B cell (primary cell): ENCODE results near the gene SLC25A4. TPM values are rescaled to one million over a fixed set of nuclear protein-coding genes. Genes with fewer than 3 reads are reported as not detected.
A peak's percentile ranks its signal among the peaks of the same experiment; 100 is the strongest.

Experiments used
- ATAC-seq: fragments of 200-7000 bp; cut with Tn5 transposase; one replicate; pipeline ENCODE4 v1.10.0; 2021; ENCODE audit warnings: low read depth, mild to moderate bottlenecking, moderate number of reproducible peaks, moderate library complexity
- CTCF ChIA-PET: fragments of 350-600 bp; sonication (Branson Sonifier 250); formaldehyde crosslinking; loops from one replicate; lab custom pipeline; 2021; ENCODE audit warnings: antibody characterized with exemption, inconsistent platforms; lab: Charles Lee
- POLR2A ChIA-PET: fragments of 350-600 bp; sonication (Branson Sonifier 250); formaldehyde crosslinking; loops from one replicate; lab custom pipeline; 2021; ENCODE audit warnings: antibody characterized with exemption; lab: Charles Lee
- DNase-seq: peaks from one replicate; pipeline ENCODE4 v3.0.0; 2013
- H2AFZ ChIP-seq: 2 replicates; pipeline ENCODE4 v1.6.1; 2012; ENCODE audit warnings: mild to moderate bottlenecking, low read depth, low read length; ENCODE audit not compliant: insufficient read depth, poor library complexity, severe bottlenecking
- H3K27ac ChIP-seq, 2 donors: 1 replicate in 1 of 2; 2 replicates in 1 of 2; pipeline ENCODE4 v1.5.1; 2012 to 2013; ENCODE audit warnings: low read length in 2 of 2, mild to moderate bottlenecking in 2 of 2, moderate library complexity in 1 of 2
- H3K27me3 ChIP-seq, 4 experiments: fragments of 200-600 bp in 1 of 4; sonication (generic) in 1 of 4; replicated peaks in 1 of 4; 1 replicate in 2 of 4; 2 replicates in 2 of 4; pipeline versions ENCODE4 v1.6.1 to v1.7.0; 2013 to 2016; ENCODE audit warnings: low read length in 3 of 4, mild to moderate bottlenecking in 2 of 4, mixed read lengths in 1 of 4, moderate library complexity in 1 of 4; ENCODE audit not compliant: insufficient read depth in 4 of 4, control insufficient read depth in 3 of 4; ENCODE audit errors: control extremely low read depth in 1 of 4
- H3K36me3 ChIP-seq, 2 experiments: replicated peaks in 1 of 2; 1 replicate in 1 of 2; 2 replicates in 1 of 2; pipeline versions ENCODE4 v1.6.1 to v1.7.1; 2013; ENCODE audit warnings: low read length in 1 of 2; ENCODE audit not compliant: insufficient read depth in 2 of 2, control insufficient read depth in 1 of 2; ENCODE audit errors: control extremely low read depth in 1 of 2, extremely low read depth in 1 of 2
- H3K4me1 ChIP-seq, 2 donors: fragments of 200-600 bp in 1 of 2; sonication (generic) in 1 of 2; 1 replicate in 1 of 2; 2 replicates in 1 of 2; pipeline versions ENCODE4 v1.5.1 to v1.6.1; 2013 to 2017; ENCODE audit warnings: low read length in 2 of 2; ENCODE audit not compliant: control insufficient read depth in 2 of 2, insufficient read depth in 2 of 2
- H3K4me2 ChIP-seq: replicated peaks from 2 replicates; pipeline ENCODE3; 2012; ENCODE audit warnings: mild to moderate bottlenecking, low read depth, low read length; ENCODE audit not compliant: poor library complexity, severe bottlenecking
- H3K4me3 ChIP-seq, 5 experiments: fragments of 200-600 bp in 1 of 5; sonication (generic) in 1 of 5; 1 replicate in 3 of 5; 2 replicates in 2 of 5; pipeline versions ENCODE4 v1.5.1 to v1.7.0; 2011 to 2016; ENCODE audit warnings: low read length in 4 of 5, mild to moderate bottlenecking in 4 of 5, low read depth in 2 of 5, control low read depth in 1 of 5, moderate library complexity in 1 of 5; ENCODE audit not compliant: insufficient read depth in 1 of 5; ENCODE audit errors: control extremely low read depth in 1 of 5, extremely low read depth in 1 of 5
- H3K79me2 ChIP-seq: fragments of 200-600 bp; sonication (generic); one replicate; pipeline ENCODE4 v1.6.0; 2016; ENCODE audit warnings: low read length; ENCODE audit not compliant: control insufficient read depth, insufficient read depth
- H3K9ac ChIP-seq: fragments of 200-600 bp; sonication (generic); 2 replicates; pipeline ENCODE4 v1.6.1; 2017; ENCODE audit warnings: mild to moderate bottlenecking, low read length, moderate library complexity
- H3K9me3 ChIP-seq, 3 donors: one replicate each; pipeline versions ENCODE4 v1.6.1 to v1.7.1; 2013; ENCODE audit warnings: low read length in 2 of 3; ENCODE audit not compliant: control insufficient read depth in 2 of 3, insufficient read depth in 1 of 3; ENCODE audit errors: control extremely low read depth in 1 of 3
- H4K20me1 ChIP-seq: 2 replicates; pipeline ENCODE4 v1.6.0; 2012; ENCODE audit warnings: mild to moderate bottlenecking, low read length; ENCODE audit not compliant: insufficient read depth, control insufficient read depth, poor library complexity, severe bottlenecking
- H3K27ac Mint-ChIP-seq: one replicate; pipeline ENCODE4 v1.8.0; 2021; ENCODE audit warnings: mixed read lengths
- H3K27me3 Mint-ChIP-seq: one replicate; pipeline ENCODE4 v1.8.0; 2021; ENCODE audit warnings: mixed read lengths
- H3K4me1 Mint-ChIP-seq: one replicate; pipeline ENCODE4 v1.8.0; 2021; ENCODE audit warnings: mixed read lengths
- H3K4me3 Mint-ChIP-seq: one replicate; pipeline ENCODE4 v1.8.0; 2021; ENCODE audit warnings: mixed read lengths
- H3K9me3 Mint-ChIP-seq: one replicate; pipeline ENCODE4 v1.8.0; 2022; ENCODE audit warnings: mixed read lengths; ENCODE audit not compliant: insufficient read depth
- EZH2 ChIP-seq: IDR thresholded peaks from 2 replicates; pipeline ENCODE4 v1.6.1; 2012; ENCODE audit warnings: borderline replicate concordance, low read depth, mild to moderate bottlenecking, moderate library complexity, low read length; ENCODE audit not compliant: insufficient read depth, poor library complexity, severe bottlenecking
- WGBS: methylation state at CpG from one replicate; pipeline ENCODE4 v1.1.5; 2013; ENCODE audit warnings: missing lambda C conversion rate; ENCODE audit not compliant: insufficient coverage; 5-methylcytosine and 5-hydroxymethylcytosine counted together
- intact Hi-C: fragments of 100-400 bp; cut with micrococcal nuclease; formaldehyde crosslinking; loops from one replicate; pipeline ENCODE4 v1.10.0; 2022
- polyA plus RNA-seq: library from polyadenylated mRNA; depleted of rRNA; stranded (reverse); fragments of >200 nt; gene quantifications from 2 replicates; pipeline ENCODE4 v1.2.3, GENCODE V29; 2012
- total RNA-seq, 2 donors: library from RNA; stranded (reverse); fragments of 120-200 nt in 1 of 2; gene quantifications; 1 replicate in 1 of 2; 2 replicates in 1 of 2; pipeline versions ENCODE4 v1.2.3 to v1.2.4, GENCODE V29; 2013 to 2022
- TF ChIP-seq, protein P1 (sequence below): fragments of 200-600 bp; IDR thresholded peaks from one replicate; pipeline ENCODE4 v1.8.0; 2022; ENCODE audit warnings: antibody characterized with exemption, mild to moderate bottlenecking

Gene SLC25A4
- total and polyA plus RNA-seq, 2 donors (not counting 1 experiment from before 2014, with no cell fraction given) = 7.3 to 11.7 TPM

DNA sequence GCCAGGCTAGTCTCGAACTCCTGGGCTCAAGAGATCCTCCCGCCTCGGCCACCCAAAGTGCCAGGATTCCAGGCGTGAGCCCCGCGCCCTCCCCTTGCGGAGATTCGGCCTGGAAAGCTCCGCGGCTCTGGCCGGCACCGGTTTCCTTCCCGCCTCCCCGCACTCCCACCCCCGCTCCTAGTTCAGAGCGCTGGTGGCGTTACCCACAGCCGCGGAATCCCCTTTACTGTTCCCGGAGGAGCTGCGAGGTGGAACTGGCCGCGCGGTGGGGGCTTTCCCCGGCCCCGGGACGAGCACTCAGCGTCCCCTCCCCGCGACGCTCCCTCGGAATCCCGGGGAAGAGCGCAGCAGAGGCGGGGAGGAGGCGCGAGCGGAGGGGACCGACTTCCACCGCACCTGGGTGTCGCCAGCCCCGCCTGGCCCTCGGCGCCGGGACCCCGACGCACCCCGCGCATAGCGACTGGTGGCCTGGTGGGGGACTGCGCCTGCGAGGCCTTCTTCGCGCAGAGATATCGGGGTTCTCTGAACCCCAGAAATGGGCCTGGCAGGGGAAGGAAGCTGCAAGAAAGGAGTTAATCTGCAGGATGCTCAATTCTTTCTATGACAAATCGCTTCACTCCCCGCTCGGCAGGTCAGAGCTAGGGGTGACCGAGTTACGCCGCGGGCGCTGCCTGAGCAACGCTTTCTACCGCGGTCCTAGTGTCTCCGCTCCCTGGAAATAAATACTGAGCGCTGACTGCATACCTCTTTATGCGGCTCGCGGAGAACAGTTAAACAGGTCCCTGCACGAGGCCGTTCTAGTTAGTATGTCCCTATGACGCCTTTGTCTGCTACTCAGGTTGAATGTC is 14.6 kb upstream of the SLC25A4 start:
- Histone ChIP-seq H3K4me3 (peak overlapping the region; percentile 16 to 73 (median 57)), H3K79me2 (no peaks in the 10 kb centered on the region), H3K4me1 (peaks cover 17 to 21% of the 10 kb centered on the region in 2 donors), H3K27ac (no peak overlapping the region), H4K20me1 (no peaks in the 10 kb centered on the region), H3K9ac (peak overlapping the region; percentile 73), H3K9me3 (peaks cover 0 to 15% (median 0%) of the 10 kb centered on the region in 3 donors), H3K27me3 (peaks cover 0 to 30% (median 16%) of the 10 kb centered on the region in 4 experiments), H3K4me2 (peak overlapping the region; percentile 93), H2AFZ (peak overlapping the region; percentile 83), H3K36me3 (no peaks in the 10 kb centered on the region)
- no peak for TF ChIP-seq EZH2
- TF ChIP-seq, protein P1, sequence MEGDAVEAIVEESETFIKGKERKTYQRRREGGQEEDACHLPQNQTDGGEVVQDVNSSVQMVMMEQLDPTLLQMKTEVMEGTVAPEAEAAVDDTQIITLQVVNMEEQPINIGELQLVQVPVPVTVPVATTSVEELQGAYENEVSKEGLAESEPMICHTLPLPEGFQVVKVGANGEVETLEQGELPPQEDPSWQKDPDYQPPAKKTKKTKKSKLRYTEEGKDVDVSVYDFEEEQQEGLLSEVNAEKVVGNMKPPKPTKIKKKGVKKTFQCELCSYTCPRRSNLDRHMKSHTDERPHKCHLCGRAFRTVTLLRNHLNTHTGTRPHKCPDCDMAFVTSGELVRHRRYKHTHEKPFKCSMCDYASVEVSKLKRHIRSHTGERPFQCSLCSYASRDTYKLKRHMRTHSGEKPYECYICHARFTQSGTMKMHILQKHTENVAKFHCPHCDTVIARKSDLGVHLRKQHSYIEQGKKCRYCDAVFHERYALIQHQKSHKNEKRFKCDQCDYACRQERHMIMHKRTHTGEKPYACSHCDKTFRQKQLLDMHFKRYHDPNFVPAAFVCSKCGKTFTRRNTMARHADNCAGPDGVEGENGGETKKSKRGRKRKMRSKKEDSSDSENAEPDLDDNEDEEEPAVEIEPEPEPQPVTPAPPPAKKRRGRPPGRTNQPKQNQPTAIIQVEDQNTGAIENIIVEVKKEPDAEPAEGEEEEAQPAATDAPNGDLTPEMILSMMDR = peak; percentile 35
- Mint-ChIP-seq H3K9me3 (no peaks in the 10 kb centered on the region), H3K4me3 (peak overlapping the region; percentile 69), H3K27ac (peak overlapping the region; percentile 41), H3K27me3 (peaks cover 29% of the 10 kb centered on the region), H3K4me1 (peaks cover 13% of the 10 kb centered on the region)
- DNase-seq = peak; percentile 62
- peak; percentile 69 for ATAC-seq
- intact Hi-C loops = no loop called here
- POLR2A ChIA-PET = no interaction called here
- CTCF ChIA-PET = interaction anchor here (1.5 to 1.7 kb wide), 2 partner anchors 14 to 87 kb away, joined by 3 to 5 read pairs; partner anchors contain the start of gene SLC25A4
- WGBS = 2% methylated on average over 74 of the region's 74 CpGs
